Measurements from ENCODE around the gene WSB1.

WSB1 gene

DNA sequence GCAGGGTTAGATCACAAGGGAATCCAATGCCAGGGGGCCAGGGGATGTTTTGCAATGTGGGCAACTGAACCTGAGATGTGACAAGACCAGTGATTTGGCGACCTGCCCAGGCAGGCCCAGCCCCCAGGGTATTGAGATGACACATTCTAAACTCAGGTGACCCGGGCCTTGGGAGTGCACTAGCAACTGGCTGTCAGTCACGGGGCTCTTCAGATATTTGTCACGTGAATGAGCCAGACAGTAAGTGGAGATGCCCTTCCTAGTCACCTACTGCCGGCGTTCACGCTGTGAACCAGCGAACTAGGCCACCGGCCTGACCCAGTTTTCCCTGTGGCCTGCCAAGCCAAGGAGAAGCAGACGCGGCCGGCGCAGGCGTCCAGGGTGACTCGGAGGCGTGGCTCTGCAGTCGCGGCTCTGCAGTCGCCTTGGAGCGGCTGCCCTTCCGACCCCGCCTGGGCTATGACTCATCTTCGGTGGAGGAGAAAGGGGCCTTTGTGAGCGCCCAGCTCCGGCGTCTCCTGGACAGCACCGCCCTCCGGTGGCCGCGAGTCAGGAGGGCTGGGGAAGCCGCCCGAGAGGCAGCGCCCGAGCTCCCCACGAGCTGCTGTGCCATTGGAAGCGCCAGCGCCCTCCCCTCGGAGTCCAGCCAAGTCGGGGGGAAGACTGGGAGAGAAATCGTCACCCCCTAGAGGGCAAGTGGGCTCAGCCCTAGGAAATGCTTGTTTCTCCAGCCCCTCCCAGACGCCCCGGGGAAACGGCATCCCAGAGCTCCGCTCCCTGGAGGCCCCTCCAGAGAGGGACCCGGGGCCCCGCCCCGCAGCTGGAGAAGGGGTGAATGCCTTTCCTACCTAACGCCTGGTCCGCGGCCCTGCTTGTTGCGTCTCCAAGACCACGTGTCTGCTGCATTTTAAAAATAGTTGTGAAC lies 38.8 kb downstream of the WSB1 start:
- Histone ChIP-seq H3K4me1 (ENCODE audit: control insufficient read depth, insufficient read depth, low read length) (peaks cover 2% of the 10 kb centered on the region; the same call in 1 of the 2 replicates), H3K4me3 (ENCODE audit: low read depth, low read length) (peak overlapping the region; percentile 48), H3K36me3 (ENCODE audit: control insufficient read depth in 2 of 2, insufficient read depth in 1 of 2, low read length in 2 of 2) (no peaks in the 10 kb centered on the region), H3K9me3 (ENCODE audit: control insufficient read depth, insufficient read depth, low read depth, low read length) (no peaks in the 10 kb centered on the region), H3K27ac (ENCODE audit: extremely low read depth, low read depth, low read length) (peak overlapping the region; percentile 84)
- POLR2A ChIA-PET: interaction anchor here (0.5 to 1.8 kb wide), 11 partner anchors 9 to 267 kb away, joined by 3 to 39 read pairs (median 4); partner anchors contain the start of gene WSB1
- CTCF ChIA-PET: interaction anchor here (0.5 to 5.1 kb wide), 33 partner anchors 11 to 424 kb away, joined by 3 to 100 read pairs (median 4); partner anchors contain the start of gene WSB1
- TF ChIP-seq, protein P1, sequence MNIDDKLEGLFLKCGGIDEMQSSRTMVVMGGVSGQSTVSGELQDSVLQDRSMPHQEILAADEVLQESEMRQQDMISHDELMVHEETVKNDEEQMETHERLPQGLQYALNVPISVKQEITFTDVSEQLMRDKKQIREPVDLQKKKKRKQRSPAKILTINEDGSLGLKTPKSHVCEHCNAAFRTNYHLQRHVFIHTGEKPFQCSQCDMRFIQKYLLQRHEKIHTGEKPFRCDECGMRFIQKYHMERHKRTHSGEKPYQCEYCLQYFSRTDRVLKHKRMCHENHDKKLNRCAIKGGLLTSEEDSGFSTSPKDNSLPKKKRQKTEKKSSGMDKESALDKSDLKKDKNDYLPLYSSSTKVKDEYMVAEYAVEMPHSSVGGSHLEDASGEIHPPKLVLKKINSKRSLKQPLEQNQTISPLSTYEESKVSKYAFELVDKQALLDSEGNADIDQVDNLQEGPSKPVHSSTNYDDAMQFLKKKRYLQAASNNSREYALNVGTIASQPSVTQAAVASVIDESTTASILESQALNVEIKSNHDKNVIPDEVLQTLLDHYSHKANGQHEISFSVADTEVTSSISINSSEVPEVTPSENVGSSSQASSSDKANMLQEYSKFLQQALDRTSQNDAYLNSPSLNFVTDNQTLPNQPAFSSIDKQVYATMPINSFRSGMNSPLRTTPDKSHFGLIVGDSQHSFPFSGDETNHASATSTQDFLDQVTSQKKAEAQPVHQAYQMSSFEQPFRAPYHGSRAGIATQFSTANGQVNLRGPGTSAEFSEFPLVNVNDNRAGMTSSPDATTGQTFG (tag by site-specific recombination; IDR thresholded peaks at IDR 0.05; ENCODE audit: borderline replicate concordance): no peak
- TF ChIP-seq, protein P2, sequence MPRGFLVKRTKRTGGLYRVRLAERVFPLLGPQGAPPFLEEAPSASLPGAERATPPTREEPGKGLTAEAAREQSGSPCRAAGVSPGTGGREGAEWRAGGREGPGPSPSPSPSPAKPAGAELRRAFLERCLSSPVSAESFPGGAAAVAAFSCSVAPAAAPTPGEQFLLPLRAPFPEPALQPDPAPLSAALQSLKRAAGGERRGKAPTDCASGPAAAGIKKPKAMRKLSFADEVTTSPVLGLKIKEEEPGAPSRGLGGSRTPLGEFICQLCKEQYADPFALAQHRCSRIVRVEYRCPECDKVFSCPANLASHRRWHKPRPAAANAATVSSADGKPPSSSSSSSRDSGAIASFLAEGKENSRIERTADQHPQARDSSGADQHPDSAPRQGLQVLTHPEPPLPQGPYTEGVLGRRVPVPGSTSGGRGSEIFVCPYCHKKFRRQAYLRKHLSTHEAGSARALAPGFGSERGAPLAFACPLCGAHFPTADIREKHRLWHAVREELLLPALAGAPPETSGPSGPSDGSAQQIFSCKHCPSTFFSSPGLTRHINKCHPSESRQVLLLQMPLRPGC (tag by site-specific recombination; IDR thresholded peaks at IDR 0.05): peak; percentile 84
- TF ChIP-seq SCRT2 (tag by site-specific recombination; IDR thresholded peaks at IDR 0.05) (peak; percentile 93), ZNF394 (tag by site-specific recombination; IDR thresholded peaks at IDR 0.05; ENCODE audit: borderline replicate concordance) (peak; percentile 80; the same call in 1 of the 2 replicates), ZBTB1 (tag by site-specific recombination; IDR thresholded peaks at IDR 0.05) (no peak), IKZF3 (tag by site-specific recombination; IDR thresholded peaks at IDR 0.05) (peak; percentile 88), GFI1B (tag by site-specific recombination; IDR thresholded peaks at IDR 0.05) (peak; percentile 49; the same call in 1 of the 2 replicates), ZNF76 (tag by site-specific recombination; IDR thresholded peaks at IDR 0.05; ENCODE audit: borderline replicate concordance, low read depth) (peak; percentile 82; the same call in 1 of the 2 replicates), ZNF404 (tag by site-specific recombination; IDR thresholded peaks at IDR 0.05) (no peak), ZNF335 (tag by site-specific recombination; conservative IDR thresholded peaks at IDR 0.05) (peak; percentile 94), OSR2 (tag by site-specific recombination; IDR thresholded peaks at IDR 0.05) (peak; percentile 65), SP2 (tag by site-specific recombination; IDR thresholded peaks at IDR 0.05) (peak; percentile 88), ZNF324 (tag by site-specific recombination; IDR thresholded peaks at IDR 0.05) (peak; percentile 22; the same call in 1 of the 2 replicates), ZXDB (tag by site-specific recombination; IDR thresholded peaks at IDR 0.05) (peak; percentile 34; the same call in 1 of the 2 replicates), KLF8 (tag by site-specific recombination; IDR thresholded peaks at IDR 0.05) (peak; percentile 69)
- TF ChIP-seq, protein P3, sequence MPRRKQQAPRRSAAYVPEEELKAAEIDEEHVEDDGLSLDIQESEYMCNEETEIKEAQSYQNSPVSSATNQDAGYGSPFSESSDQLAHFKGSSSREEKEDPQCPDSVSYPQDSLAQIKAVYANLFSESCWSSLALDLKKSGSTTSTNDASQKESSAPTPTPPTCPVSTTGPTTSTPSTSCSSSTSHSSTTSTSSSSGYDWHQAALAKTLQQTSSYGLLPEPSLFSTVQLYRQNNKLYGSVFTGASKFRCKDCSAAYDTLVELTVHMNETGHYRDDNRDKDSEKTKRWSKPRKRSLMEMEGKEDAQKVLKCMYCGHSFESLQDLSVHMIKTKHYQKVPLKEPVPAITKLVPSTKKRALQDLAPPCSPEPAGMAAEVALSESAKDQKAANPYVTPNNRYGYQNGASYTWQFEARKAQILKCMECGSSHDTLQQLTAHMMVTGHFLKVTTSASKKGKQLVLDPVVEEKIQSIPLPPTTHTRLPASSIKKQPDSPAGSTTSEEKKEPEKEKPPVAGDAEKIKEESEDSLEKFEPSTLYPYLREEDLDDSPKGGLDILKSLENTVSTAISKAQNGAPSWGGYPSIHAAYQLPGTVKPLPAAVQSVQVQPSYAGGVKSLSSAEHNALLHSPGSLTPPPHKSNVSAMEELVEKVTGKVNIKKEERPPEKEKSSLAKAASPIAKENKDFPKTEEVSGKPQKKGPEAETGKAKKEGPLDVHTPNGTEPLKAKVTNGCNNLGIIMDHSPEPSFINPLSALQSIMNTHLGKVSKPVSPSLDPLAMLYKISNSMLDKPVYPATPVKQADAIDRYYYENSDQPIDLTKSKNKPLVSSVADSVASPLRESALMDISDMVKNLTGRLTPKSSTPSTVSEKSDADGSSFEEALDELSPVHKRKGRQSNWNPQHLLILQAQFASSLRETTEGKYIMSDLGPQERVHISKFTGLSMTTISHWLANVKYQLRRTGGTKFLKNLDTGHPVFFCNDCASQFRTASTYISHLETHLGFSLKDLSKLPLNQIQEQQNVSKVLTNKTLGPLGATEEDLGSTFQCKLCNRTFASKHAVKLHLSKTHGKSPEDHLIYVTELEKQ (tag by site-specific recombination; IDR thresholded peaks at IDR 0.05; ENCODE audit: borderline replicate concordance): peak; percentile 91
- TF ChIP-seq, protein P4, sequence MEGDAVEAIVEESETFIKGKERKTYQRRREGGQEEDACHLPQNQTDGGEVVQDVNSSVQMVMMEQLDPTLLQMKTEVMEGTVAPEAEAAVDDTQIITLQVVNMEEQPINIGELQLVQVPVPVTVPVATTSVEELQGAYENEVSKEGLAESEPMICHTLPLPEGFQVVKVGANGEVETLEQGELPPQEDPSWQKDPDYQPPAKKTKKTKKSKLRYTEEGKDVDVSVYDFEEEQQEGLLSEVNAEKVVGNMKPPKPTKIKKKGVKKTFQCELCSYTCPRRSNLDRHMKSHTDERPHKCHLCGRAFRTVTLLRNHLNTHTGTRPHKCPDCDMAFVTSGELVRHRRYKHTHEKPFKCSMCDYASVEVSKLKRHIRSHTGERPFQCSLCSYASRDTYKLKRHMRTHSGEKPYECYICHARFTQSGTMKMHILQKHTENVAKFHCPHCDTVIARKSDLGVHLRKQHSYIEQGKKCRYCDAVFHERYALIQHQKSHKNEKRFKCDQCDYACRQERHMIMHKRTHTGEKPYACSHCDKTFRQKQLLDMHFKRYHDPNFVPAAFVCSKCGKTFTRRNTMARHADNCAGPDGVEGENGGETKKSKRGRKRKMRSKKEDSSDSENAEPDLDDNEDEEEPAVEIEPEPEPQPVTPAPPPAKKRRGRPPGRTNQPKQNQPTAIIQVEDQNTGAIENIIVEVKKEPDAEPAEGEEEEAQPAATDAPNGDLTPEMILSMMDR (tag by site-specific recombination; IDR thresholded peaks at IDR 0.05): peak; percentile 99
- TF ChIP-seq, protein P5, sequence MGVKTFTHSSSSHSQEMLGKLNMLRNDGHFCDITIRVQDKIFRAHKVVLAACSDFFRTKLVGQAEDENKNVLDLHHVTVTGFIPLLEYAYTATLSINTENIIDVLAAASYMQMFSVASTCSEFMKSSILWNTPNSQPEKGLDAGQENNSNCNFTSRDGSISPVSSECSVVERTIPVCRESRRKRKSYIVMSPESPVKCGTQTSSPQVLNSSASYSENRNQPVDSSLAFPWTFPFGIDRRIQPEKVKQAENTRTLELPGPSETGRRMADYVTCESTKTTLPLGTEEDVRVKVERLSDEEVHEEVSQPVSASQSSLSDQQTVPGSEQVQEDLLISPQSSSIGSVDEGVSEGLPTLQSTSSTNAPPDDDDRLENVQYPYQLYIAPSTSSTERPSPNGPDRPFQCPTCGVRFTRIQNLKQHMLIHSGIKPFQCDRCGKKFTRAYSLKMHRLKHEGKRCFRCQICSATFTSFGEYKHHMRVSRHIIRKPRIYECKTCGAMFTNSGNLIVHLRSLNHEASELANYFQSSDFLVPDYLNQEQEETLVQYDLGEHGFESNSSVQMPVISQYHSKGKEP (tag by site-specific recombination; IDR thresholded peaks at IDR 0.05): no peak; the same call in 1 of the 2 replicates
- TF ChIP-seq, protein P6, sequence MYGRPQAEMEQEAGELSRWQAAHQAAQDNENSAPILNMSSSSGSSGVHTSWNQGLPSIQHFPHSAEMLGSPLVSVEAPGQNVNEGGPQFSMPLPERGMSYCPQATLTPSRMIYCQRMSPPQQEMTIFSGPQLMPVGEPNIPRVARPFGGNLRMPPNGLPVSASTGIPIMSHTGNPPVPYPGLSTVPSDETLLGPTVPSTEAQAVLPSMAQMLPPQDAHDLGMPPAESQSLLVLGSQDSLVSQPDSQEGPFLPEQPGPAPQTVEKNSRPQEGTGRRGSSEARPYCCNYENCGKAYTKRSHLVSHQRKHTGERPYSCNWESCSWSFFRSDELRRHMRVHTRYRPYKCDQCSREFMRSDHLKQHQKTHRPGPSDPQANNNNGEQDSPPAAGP (tag by site-specific recombination; IDR thresholded peaks at IDR 0.05): peak; percentile 72
- TF ChIP-seq, protein P7, sequence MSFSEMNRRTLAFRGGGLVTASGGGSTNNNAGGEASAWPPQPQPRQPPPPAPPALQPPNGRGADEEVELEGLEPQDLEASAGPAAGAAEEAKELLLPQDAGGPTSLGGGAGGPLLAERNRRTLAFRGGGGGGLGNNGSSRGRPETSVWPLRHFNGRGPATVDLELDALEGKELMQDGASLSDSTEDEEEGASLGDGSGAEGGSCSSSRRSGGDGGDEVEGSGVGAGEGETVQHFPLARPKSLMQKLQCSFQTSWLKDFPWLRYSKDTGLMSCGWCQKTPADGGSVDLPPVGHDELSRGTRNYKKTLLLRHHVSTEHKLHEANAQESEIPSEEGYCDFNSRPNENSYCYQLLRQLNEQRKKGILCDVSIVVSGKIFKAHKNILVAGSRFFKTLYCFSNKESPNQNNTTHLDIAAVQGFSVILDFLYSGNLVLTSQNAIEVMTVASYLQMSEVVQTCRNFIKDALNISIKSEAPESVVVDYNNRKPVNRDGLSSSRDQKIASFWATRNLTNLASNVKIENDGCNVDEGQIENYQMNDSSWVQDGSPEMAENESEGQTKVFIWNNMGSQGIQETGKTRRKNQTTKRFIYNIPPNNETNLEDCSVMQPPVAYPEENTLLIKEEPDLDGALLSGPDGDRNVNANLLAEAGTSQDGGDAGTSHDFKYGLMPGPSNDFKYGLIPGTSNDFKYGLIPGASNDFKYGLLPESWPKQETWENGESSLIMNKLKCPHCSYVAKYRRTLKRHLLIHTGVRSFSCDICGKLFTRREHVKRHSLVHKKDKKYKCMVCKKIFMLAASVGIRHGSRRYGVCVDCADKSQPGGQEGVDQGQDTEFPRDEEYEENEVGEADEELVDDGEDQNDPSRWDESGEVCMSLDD (tag by site-specific recombination; IDR thresholded peaks at IDR 0.05): peak; percentile 82

Data from HEK293 (cell line).